ENCODE data around the gene BCL7C.
"Not testable (repeated sequence)": the region's sequence is repeated elsewhere in the genome, so short reads cannot be mapped to it uniquely, and the experiment has no call there.

The BCL7C gene

GRCh38 chr16:30893744-30894539 is at the start of gene BCL7C:
TSS of gene BCL7C (minus strand) at chr16:30894077. CDS start at chr16:30893944, 133 bp downstream.
- peak; percentile 53 for DNase-seq (ENCODE audit: low read depth, low spot score)

GRCh38 chr16:30942426-30942806 is 48.5 kb upstream of the BCL7C start:
- DNase-seq (ENCODE audit: low read depth, low spot score), result no peak

- no peak for DNase-seq (ENCODE audit: low read depth, low spot score)
Observed at GRCh38 chr16:30941600-30942425, 47.9 kb upstream of the BCL7C start.

- not testable (repeated sequence) for DNase-seq (ENCODE audit: low read depth, low spot score)
Observed at GRCh38 chr16:30939571-30939970, 45.7 kb upstream of the BCL7C start.

- no peak for DNase-seq (ENCODE audit: low read depth, low spot score)
Observed at GRCh38 chr16:30937692-30938091, 43.8 kb upstream of the BCL7C start.

GRCh38 chr16:30934827-30935557 is 41.1 kb upstream of the BCL7C start:
- DNase-seq (ENCODE audit: low read depth, low spot score), result no peak

GRCh38 chr16:30931068-30931650 is 37.3 kb upstream of the BCL7C start:
- no peak for DNase-seq (ENCODE audit: low read depth, low spot score)

GRCh38 chr16:30930160-30930571 is 36.3 kb upstream of the BCL7C start:
- DNase-seq (ENCODE audit: low read depth, low spot score), result no peak

DNA sequence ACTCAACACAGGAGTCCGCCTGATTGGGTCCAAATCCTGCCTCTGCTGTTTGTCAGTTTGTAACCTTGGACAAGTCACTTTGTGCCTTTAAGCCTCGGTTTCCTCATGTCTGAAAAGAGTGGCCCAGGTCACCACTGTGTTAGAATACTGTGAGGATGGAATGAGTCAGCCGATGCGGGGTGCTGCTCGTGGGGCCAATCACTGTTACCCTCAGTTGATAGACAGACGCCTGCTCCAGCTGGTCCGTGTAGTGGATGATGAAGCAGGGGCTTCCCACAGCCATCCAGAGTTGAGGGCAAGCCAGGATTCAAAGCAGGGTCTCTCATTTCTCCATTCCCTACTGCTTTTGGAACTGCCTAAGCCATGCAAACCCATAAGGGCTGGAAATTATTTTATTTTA is 35.3 kb upstream of the BCL7C start:
- no peak for DNase-seq (ENCODE audit: low read depth, low spot score)

DNA sequence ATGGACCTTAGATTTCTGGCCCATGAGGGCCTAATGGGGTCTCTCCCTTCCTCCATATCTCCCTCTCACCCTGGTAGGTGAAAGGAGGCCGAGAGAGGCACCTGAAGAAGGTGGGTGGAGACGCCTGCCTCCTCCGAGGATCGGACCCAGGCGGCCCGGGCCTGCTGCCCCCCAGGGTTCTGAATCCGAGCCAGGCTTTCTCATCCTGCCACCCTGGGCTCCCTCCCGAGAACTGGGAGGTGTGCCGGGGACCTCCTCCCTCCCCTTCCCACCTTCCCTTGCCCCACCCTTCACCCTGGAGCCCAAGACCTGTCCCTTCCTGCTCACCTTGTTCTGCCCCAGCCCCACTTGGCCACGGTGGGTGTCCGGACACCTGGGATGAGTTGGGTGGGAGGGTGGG is 34.5 kb upstream of the BCL7C start:
- DNase-seq (ENCODE audit: low read depth, low spot score), result no peak

- no peak for DNase-seq (ENCODE audit: low read depth, low spot score)
Observed at GRCh38 chr16:30927789-30928378, 34.0 kb upstream of the BCL7C start.

- DNase-seq (ENCODE audit: low read depth, low spot score), result no peak
Observed at GRCh38 chr16:30926937-30927788, 33.3 kb upstream of the BCL7C start.

- no peak for DNase-seq (ENCODE audit: low read depth, low spot score)
Observed at GRCh38 chr16:30925995-30926811, 32.3 kb upstream of the BCL7C start.

DNA sequence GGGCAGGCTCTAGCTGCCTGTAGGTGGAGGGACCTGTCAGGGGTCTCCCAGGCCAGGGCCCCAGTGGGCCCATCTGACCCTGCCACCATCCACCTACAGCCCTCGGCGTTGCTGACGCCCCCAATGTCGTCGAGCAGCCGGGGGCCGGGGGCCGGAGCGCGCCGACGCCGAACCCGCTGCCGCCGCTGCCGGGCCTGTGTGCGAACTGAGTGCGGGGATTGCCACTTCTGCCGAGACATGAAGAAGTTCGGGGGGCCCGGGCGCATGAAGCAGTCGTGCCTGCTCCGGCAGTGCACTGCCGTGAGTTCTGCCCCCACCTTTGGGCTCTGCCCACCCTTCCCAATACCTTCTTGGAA is 31.7 kb upstream of the BCL7C start:
- no peak for DNase-seq (ENCODE audit: low read depth, low spot score)

DNA sequence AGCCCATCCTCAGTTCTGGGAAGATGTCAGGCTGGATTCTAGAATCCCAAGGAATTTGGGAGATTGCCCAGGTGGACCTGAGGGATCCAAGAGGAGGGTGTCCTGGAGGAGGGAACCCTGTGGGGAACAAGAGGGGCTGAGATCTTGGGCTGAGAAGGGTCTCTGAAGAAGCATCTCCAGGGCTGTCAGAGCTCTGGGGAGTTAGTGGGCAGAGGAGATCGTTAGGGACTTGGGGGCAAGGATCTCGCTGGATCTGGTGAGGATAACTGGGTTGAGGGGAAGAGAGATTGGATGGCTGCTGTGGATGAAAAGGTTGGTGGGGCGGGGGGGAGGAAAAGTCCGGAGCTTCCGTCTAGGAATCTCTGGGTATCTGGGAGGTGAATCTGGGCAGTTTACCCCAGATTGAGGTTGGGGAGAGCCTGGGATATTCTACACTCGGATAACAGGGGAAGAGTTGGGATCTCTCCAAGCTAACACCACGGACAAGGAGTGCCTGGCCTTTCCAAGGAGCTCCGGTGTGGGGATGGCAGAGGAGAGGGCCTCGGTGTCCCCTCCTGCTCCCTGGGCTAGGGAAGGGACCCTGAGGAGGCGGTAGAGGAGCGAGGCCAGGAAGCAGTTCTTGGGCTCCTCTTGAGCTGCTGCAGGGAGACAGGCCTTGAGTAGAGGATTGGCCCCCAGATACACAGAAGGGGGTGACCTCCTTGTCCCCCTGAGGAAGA is 31.2 kb upstream of the BCL7C start:
- DNase-seq (ENCODE audit: low read depth, low spot score), result no peak

GRCh38 chr16:30924076-30924912 is 30.4 kb upstream of the BCL7C start:
- DNase-seq (ENCODE audit: low read depth, low spot score), result no peak

DNA sequence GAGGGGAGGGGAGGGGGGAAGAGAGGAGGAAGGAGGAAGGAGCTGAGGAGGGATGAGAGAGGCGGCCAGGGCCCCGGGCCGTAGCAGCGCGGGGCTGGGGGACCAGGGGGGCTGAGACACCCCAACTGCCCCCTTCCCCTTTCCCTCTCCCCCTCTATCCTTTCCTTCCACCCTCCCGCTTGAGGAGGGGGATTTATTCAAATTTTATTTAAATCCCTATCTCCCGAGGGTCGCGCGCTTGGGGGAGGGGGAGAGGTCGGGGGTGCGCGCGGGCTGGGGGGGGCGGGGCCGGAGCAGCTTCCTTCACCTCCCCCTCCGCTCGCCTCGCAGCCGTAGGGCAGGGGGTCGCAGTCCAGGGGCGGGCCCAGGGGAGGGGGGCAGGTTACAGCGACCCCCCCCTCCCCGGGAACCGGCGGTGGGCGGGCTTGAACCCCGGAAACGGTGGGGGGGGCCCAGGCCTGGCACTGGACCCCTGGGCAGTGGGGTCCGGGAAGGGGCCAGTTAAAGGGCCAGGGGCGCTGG is 29.7 kb upstream of the BCL7C start, which contains the start of gene FBXL19:
FBXL19 (plus strand) TSS at position 19 of the 522 bp plus-strand sequence. CDS start 2,183 bp downstream, outside the sequence.
- no peak for DNase-seq (ENCODE audit: low read depth, low spot score)
